CD4-positive, alpha-beta T cell treated with Interleukin-15 for 4 hours (primary cell): ENCODE data around the gene TMEM30B.

Experiments
- DNase-seq: peaks from one replicate; pipeline ENCODE4 v3.0.0-alpha.2; 2020; ENCODE audit warnings: low spot score

Gene TMEM30B

GRCh38 chr14:61233436-61233956 lies 47.6 kb downstream of the TMEM30B start:
- DNase-seq: no peak

GRCh38 chr14:61231810-61232209 lies 49.3 kb downstream of the TMEM30B start:
- DNase-seq: no peak

GRCh38 chr14:61229981-61230380 lies 51.2 kb downstream of the TMEM30B start:
- DNase-seq: no peak

- DNase-seq: no peak
Measured at GRCh38 chr14:61229475-61229888, 51.7 kb downstream of the TMEM30B start.

GRCh38 chr14:61227884-61228591 lies 53.1 kb downstream of the TMEM30B start:
- DNase-seq: no peak
